Measurements from ENCODE around the gene ARHGEF11.

- TF ChIP-seq EZH2 (IDR thresholded peaks at IDR 0.05; ENCODE audit: borderline replicate concordance, insufficient read depth, low read depth, low read length, poor library complexity, severe bottlenecking) (no peak), CTCF (IDR thresholded peaks at IDR 0.05) (no peak)
Measured at GRCh38 chr1:157047062-157047410, 1.5 kb upstream of the ARHGEF11 start.

Measured in B cell (primary cell).